A673 (cell line): ENCODE results near the gene KANSL1.

Source experiments
- EZH2 ChIP-seq: fragments of 200-600 bp; sonication (generic); IDR thresholded peaks from 2 replicates; pipeline ENCODE4 v1.6.1; 2017; ENCODE audit warnings: borderline replicate concordance, low read depth, mild to moderate bottlenecking, mixed read lengths, antibody characterized with exemption, low read length; ENCODE audit not compliant: poor library complexity, severe bottlenecking
- TF ChIP-seq, protein P1 (sequence below): fragments of 300-800, 200-600 bp; sonication (generic); conservative IDR thresholded peaks from 2 replicates; pipeline ENCODE4 v1.5.1; 2017; ENCODE audit warnings: low read depth, mild to moderate bottlenecking, antibody characterized with exemption, low read length, moderate library complexity, mixed read lengths

DNA sequence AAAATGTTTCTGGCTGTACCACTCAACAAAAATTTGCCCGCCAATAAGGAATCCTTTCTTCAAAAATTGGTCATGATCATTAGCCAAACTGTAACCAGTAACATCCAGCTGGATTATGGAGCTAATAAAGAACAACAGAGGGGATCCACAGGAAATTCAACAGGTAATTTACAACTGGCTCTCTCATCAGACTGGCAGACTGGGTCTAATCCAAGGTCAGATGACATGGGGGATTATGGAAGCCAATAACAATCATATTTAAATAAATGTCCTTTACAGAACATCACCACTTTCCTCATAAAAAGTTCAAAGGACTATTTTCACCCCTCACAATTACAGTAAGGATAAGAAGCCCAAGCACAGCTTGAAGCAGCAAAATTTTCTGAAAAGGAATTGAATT, 66.4 kb downstream of the KANSL1 start:
- no peak for TF ChIP-seq EZH2
- TF ChIP-seq, protein P1, sequence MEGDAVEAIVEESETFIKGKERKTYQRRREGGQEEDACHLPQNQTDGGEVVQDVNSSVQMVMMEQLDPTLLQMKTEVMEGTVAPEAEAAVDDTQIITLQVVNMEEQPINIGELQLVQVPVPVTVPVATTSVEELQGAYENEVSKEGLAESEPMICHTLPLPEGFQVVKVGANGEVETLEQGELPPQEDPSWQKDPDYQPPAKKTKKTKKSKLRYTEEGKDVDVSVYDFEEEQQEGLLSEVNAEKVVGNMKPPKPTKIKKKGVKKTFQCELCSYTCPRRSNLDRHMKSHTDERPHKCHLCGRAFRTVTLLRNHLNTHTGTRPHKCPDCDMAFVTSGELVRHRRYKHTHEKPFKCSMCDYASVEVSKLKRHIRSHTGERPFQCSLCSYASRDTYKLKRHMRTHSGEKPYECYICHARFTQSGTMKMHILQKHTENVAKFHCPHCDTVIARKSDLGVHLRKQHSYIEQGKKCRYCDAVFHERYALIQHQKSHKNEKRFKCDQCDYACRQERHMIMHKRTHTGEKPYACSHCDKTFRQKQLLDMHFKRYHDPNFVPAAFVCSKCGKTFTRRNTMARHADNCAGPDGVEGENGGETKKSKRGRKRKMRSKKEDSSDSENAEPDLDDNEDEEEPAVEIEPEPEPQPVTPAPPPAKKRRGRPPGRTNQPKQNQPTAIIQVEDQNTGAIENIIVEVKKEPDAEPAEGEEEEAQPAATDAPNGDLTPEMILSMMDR = no peak
